ENCODE measurements around the gene TEX36. TPM values are rescaled to one million over a fixed set of nuclear protein-coding genes. Genes with fewer than 3 reads are reported as not detected.

TEX36 gene
- total RNA-seq, 1 experiment from 2014 or later: not detected

DNA sequence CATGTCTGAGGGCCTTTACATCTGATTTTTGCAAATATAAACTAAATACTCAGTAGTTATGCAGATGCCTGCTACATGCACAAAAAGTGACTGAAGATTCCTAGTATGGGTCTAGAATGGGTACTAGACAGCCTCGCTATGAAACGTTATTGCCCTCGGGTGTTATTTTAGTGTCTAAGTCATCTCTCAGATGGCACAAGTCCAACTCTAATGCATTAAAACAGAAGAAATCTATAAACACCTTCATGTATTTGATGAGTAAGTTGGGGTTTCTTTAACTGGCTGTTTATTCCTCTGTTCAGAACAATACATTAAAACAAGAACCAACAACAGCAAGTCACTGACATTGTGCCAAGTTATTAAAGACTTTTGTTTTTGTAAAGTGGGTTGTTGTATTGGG lies 41.6 kb downstream of the TEX36 start:
- H3K36me3 Mint-ChIP-seq (ENCODE audit: insufficient read depth, unreplicated experiment): no peaks in the 10 kb centered on the region
- no peaks in the 10 kb centered on the region for H3K4me1 Mint-ChIP-seq (ENCODE audit: low read depth, unreplicated experiment)
- H3K9me3 Mint-ChIP-seq (ENCODE audit: low read depth, unreplicated experiment): no peaks in the 10 kb centered on the region
- no TSS peak for BruUV-seq (replicated peaks)
- H3K27ac Mint-ChIP-seq (ENCODE audit: unreplicated experiment): no peak overlapping the region
- H3K27me3 Mint-ChIP-seq (ENCODE audit: unreplicated experiment): peaks cover 48% of the 10 kb centered on the region
- TF ChIP-seq, protein P1, sequence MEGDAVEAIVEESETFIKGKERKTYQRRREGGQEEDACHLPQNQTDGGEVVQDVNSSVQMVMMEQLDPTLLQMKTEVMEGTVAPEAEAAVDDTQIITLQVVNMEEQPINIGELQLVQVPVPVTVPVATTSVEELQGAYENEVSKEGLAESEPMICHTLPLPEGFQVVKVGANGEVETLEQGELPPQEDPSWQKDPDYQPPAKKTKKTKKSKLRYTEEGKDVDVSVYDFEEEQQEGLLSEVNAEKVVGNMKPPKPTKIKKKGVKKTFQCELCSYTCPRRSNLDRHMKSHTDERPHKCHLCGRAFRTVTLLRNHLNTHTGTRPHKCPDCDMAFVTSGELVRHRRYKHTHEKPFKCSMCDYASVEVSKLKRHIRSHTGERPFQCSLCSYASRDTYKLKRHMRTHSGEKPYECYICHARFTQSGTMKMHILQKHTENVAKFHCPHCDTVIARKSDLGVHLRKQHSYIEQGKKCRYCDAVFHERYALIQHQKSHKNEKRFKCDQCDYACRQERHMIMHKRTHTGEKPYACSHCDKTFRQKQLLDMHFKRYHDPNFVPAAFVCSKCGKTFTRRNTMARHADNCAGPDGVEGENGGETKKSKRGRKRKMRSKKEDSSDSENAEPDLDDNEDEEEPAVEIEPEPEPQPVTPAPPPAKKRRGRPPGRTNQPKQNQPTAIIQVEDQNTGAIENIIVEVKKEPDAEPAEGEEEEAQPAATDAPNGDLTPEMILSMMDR (IDR thresholded peaks at IDR 0.05; ENCODE audit: unreplicated experiment): no peak
- no peak overlapping the region for H3K4me3 Mint-ChIP-seq (ENCODE audit: low read depth, unreplicated experiment)
- no peak for DNase-seq
- CTCF ChIA-PET: no interaction called here
- intact Hi-C loops (cut with micrococcal nuclease; ENCODE audit: unreplicated experiment): no loop called here

DNA sequence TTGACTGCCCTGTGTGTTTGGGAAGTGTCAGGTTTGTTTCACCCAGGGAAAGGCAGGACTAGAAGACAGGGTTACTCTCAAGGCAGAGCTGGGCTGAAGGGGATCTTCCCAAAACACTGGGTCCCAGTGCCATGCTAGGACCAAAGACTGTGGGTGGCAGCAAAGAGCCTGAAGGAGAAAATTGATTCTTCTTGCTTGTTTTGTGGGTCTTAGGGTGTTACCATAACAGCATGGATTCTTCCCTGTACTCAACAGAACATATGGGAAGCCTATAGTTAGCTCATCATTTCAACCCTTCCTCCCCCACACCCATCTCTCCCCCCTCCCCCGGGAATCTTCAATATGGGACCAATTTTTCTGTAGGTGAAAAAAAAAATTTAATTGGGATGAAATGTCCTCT lies 42.3 kb downstream of the TEX36 start:
- intact Hi-C loops (cut with micrococcal nuclease; ENCODE audit: unreplicated experiment): no loop called here
- Mint-ChIP-seq H3K4me1 (ENCODE audit: low read depth, unreplicated experiment) (no peaks in the 10 kb centered on the region), H3K27ac (ENCODE audit: unreplicated experiment) (no peak overlapping the region), H3K9me3 (ENCODE audit: low read depth, unreplicated experiment) (no peaks in the 10 kb centered on the region), H3K36me3 (ENCODE audit: insufficient read depth, unreplicated experiment) (no peaks in the 10 kb centered on the region), H3K27me3 (ENCODE audit: unreplicated experiment) (peaks cover 48% of the 10 kb centered on the region), H3K4me3 (ENCODE audit: low read depth, unreplicated experiment) (no peak overlapping the region)
- DNase-seq: no peak
- CTCF ChIA-PET: no interaction called here
- TF ChIP-seq, protein P1 (IDR thresholded peaks at IDR 0.05; ENCODE audit: unreplicated experiment): no peak
- no TSS peak for BruUV-seq (replicated peaks)

DNA sequence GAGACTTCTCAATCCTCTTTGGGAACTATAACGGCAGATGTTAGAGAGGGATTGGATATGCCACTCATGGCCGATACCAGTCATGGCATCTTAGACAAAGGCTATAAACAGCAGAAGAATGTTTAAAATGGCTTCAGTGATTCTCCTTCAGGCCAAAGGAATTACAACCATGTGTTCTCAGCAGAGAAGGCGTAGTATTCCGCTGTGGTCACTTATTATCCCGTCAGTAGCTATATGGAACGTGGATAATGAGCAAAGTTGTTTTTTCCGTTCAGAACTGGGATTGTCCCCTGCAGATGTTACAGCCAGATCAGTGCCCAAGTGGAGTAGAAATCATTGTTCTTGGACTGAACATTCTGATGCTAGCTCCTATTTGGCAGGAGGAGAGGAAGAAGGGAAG lies 43.1 kb downstream of the TEX36 start:
- Mint-ChIP-seq H3K9me3 (ENCODE audit: low read depth, unreplicated experiment) (no peaks in the 10 kb centered on the region), H3K27ac (ENCODE audit: unreplicated experiment) (no peak overlapping the region), H3K36me3 (ENCODE audit: insufficient read depth, unreplicated experiment) (no peaks in the 10 kb centered on the region), H3K27me3 (ENCODE audit: unreplicated experiment) (peaks cover 48% of the 10 kb centered on the region), H3K4me1 (ENCODE audit: low read depth, unreplicated experiment) (no peaks in the 10 kb centered on the region), H3K4me3 (ENCODE audit: low read depth, unreplicated experiment) (no peak overlapping the region)
- no TSS peak for BruUV-seq (replicated peaks)
- TF ChIP-seq, protein P1 (IDR thresholded peaks at IDR 0.05; ENCODE audit: unreplicated experiment): no peak
- CTCF ChIA-PET: no interaction called here
- no peak for DNase-seq
- intact Hi-C loops (cut with micrococcal nuclease; ENCODE audit: unreplicated experiment): loop anchor here (10.0 kb wide), 1 partner anchor 55 kb away; no protein-coding TSS in a partner anchor

DNA sequence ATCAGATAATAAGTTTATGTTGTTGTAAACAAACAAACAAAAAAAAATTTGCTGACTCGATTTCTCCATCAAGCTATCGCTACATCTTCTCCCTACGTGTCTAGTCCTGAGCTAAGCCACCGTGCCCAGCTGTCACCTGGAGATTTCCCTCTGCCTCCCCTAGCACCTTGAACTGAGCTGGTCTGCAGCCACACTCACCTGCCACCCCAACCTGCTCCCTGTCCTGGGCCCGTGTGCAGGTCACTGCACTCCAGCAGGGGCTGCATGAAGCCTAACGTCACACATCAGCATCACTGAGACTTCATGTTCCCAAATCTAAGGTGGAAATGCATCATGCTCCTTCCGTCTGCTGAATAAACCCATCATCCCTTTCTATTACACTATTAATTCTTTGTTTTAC lies 44.4 kb downstream of the TEX36 start:
- H3K9me3 Mint-ChIP-seq (ENCODE audit: low read depth, unreplicated experiment): no peaks in the 10 kb centered on the region
- H3K36me3 Mint-ChIP-seq (ENCODE audit: insufficient read depth, unreplicated experiment): no peaks in the 10 kb centered on the region
- intact Hi-C loops (cut with micrococcal nuclease; ENCODE audit: unreplicated experiment): loop anchor here (10.0 kb wide), 1 partner anchor 56 kb away; no protein-coding TSS in a partner anchor
- CTCF ChIA-PET: no interaction called here
- TF ChIP-seq, protein P1 (IDR thresholded peaks at IDR 0.05; ENCODE audit: unreplicated experiment): no peak
- DNase-seq: no peak
- H3K4me3 Mint-ChIP-seq (ENCODE audit: low read depth, unreplicated experiment): no peak overlapping the region
- H3K27me3 Mint-ChIP-seq (ENCODE audit: unreplicated experiment): peaks cover 48% of the 10 kb centered on the region
- BruUV-seq (replicated peaks): no TSS peak
- no peak overlapping the region for H3K27ac Mint-ChIP-seq (ENCODE audit: unreplicated experiment)
- H3K4me1 Mint-ChIP-seq (ENCODE audit: low read depth, unreplicated experiment): peaks cover 8% of the 10 kb centered on the region
